Measurements from ENCODE around the gene PUS1.

GRCh38 chr12:131882804-131883520 lies 46.1 kb upstream of the PUS1 start:
- TF ChIP-seq CTCF (conservative IDR thresholded peaks at IDR 0.05; ENCODE audit: low read length) (no peak), EZH2phosphoT487 (IDR thresholded peaks at IDR 0.05; ENCODE audit: borderline replicate concordance) (no peak)

Data from Loucy (cell line).